Endothelial cell of umbilical vein (primary cell): ENCODE measurements around the gene ATP13A4. TPM values are rescaled to one million over a fixed set of nuclear protein-coding genes. Genes with fewer than 3 reads are reported as not detected.
"Not testable (repeated sequence)": the region's sequence is repeated elsewhere in the genome, so short reads cannot be mapped to it uniquely, and the experiment has no call there.

Source experiments
- BruUV-seq: library from RNA; stranded (reverse); fragments of 400-500 nt; replicated peaks from 2 replicates; lab custom pipeline; 2021; lab: Mats Ljungman, UMichigan
- CTCF ChIA-PET: fragments of 300-600, 350-600 bp; sonication (Branson Sonifier 250); formaldehyde crosslinking; loops from one replicate; lab custom pipeline; 2021; ENCODE audit warnings: antibody characterized with exemption, inconsistent platforms; lab: Charles Lee
- POLR2A ChIA-PET: fragments of 300-600, 350-600 bp; sonication (Branson Sonifier 250); formaldehyde crosslinking; loops from one replicate; lab custom pipeline; 2021; ENCODE audit warnings: antibody characterized with exemption, inconsistent platforms; lab: Charles Lee
- DNase-seq: peaks from one replicate; pipeline ENCODE4 v3.0.0-alpha.2; 2011; ENCODE audit warnings: low read depth, low spot score
- FAIRE-seq: peaks from 2 replicates; lab custom pipeline; 2011; peaks lifted over from hg19 to GRCh38; lab: Jason Lieb, UNC
- H2AFZ ChIP-seq: 2 replicates; pipeline ENCODE4 v1.6.0; 2012; ENCODE audit warnings: low read depth, low read length, control low read depth, inconsistent platforms
- H3K27ac ChIP-seq: 2 replicates; pipeline ENCODE4 v1.5.1; 2011; ENCODE audit warnings: low read depth, mild to moderate bottlenecking, control low read depth, low read length, moderate library complexity; ENCODE audit not compliant: insufficient read depth
- H3K27me3 ChIP-seq, 2 experiments: 2 replicates each; pipeline versions ENCODE4 v1.6.0 to v1.6.1; 2011; ENCODE audit warnings: low read length in 2 of 2, mixed read lengths in 1 of 2; ENCODE audit not compliant: control insufficient read depth in 2 of 2, insufficient read depth in 2 of 2
- H3K36me3 ChIP-seq, 2 experiments: 2 replicates in 1 of 2; 3 replicates in 1 of 2; pipeline ENCODE4 v1.5.1; 2011; ENCODE audit warnings: low read length in 2 of 2, mild to moderate bottlenecking in 1 of 2, moderate library complexity in 1 of 2; ENCODE audit not compliant: control insufficient read depth in 2 of 2, insufficient read depth in 2 of 2; ENCODE audit errors: extremely low read depth in 1 of 2
- H3K4me1 ChIP-seq: 3 replicates; pipeline ENCODE4 v1.5.1; 2011; ENCODE audit warnings: mild to moderate bottlenecking, low read length; ENCODE audit not compliant: control insufficient read depth, insufficient read depth; ENCODE audit errors: extremely low read depth
- H3K4me2 ChIP-seq: 2 replicates; pipeline ENCODE4 v1.6.1; 2011; ENCODE audit warnings: low read length, control low read depth, mixed read lengths; ENCODE audit not compliant: insufficient read depth
- H3K4me3 ChIP-seq, 3 experiments: fragments of 200-600 bp in 1 of 3; sonication (generic), shearing (Covaris generic) in 1 of 3; replicated peaks in 1 of 3; 2 replicates each; pipeline ENCODE4 v1.5.1; 2011 to 2016; ENCODE audit warnings: control low read depth in 3 of 3, low read length in 3 of 3, mild to moderate bottlenecking in 2 of 3, inconsistent platforms in 1 of 3, low read depth in 1 of 3, moderate library complexity in 1 of 3; ENCODE audit not compliant: insufficient read depth in 1 of 3
- H3K79me2 ChIP-seq: 2 replicates; pipeline ENCODE4 v1.6.0; 2012; ENCODE audit warnings: low read length, inconsistent platforms; ENCODE audit not compliant: control insufficient read depth, insufficient read depth
- H3K9ac ChIP-seq: replicated peaks from 2 replicates; pipeline ENCODE3; 2011; ENCODE audit warnings: low read length, control low read depth; ENCODE audit not compliant: insufficient read depth; ENCODE audit errors: extremely low read depth
- H3K9me1 ChIP-seq: replicated peaks from 3 replicates; pipeline ENCODE4 v1.6.0; 2011; ENCODE audit warnings: mild to moderate bottlenecking, low read length; ENCODE audit not compliant: control insufficient read depth, insufficient read depth; ENCODE audit errors: extremely low read depth
- H3K9me3 ChIP-seq: replicated peaks from 2 replicates; pipeline ENCODE4 v1.5.1; 2012; ENCODE audit warnings: low read length, inconsistent platforms; ENCODE audit not compliant: control insufficient read depth, insufficient read depth
- H4K20me1 ChIP-seq: replicated peaks from 2 replicates; pipeline ENCODE3; 2011; ENCODE audit warnings: mild to moderate bottlenecking, low read length; ENCODE audit not compliant: control insufficient read depth, insufficient read depth; ENCODE audit errors: extremely low read depth
- EZH2 ChIP-seq: IDR thresholded peaks from 2 replicates; pipeline ENCODE4 v1.6.1; 2012; ENCODE audit warnings: borderline replicate concordance, low read depth, mild to moderate bottlenecking, moderate library complexity, low read length, inconsistent platforms; ENCODE audit not compliant: severe bottlenecking
- FOS ChIP-seq: IDR thresholded peaks from 2 replicates; pipeline ENCODE4 v1.6.1; 2011; ENCODE audit warnings: mild to moderate bottlenecking, low read length, moderate library complexity, borderline replicate concordance; ENCODE audit not compliant: insufficient read depth
- GATA2 ChIP-seq: IDR thresholded peaks from 2 replicates; pipeline ENCODE4 v1.7.0; 2011; ENCODE audit warnings: low read depth, mild to moderate bottlenecking, moderate library complexity, mixed read lengths, low read length; ENCODE audit not compliant: insufficient read length, insufficient read depth
- MYC ChIP-seq: IDR thresholded peaks from one replicate; pipeline ENCODE4 v1.6.1; 2011; ENCODE audit warnings: mild to moderate bottlenecking, low read depth, low read length
- dilution Hi-C: fragments of 300-500 bp; cut with MboI; formaldehyde crosslinking; loops from one replicate; pipeline ENCODE4 v1.15.0; 2019; ENCODE audit warnings: low sequenced_read_pairs; ENCODE audit not compliant: extremely low pct_ligation_motif_present
- intact Hi-C: fragments of 100-400 bp; cut with micrococcal nuclease; formaldehyde crosslinking; loops from one replicate; pipeline ENCODE4 v1.10.0; 2022
- polyA plus RNA-seq, 4 experiments: library from polyadenylated mRNA; depleted of rRNA in 3 of 4; stranded (reverse) in 3 of 4; unstranded in 1 of 4; fragments of >200 nt; gene quantifications; 2 replicates each; pipeline versions ENCODE4 v1.2.1 to v1.2.3, GENCODE V29; 2011 to 2012; ENCODE audit warnings: missing spikeins in 1 of 4
- total RNA-seq: library from RNA; stranded (reverse); gene quantifications from 2 replicates; pipeline ENCODE4 v1.2.3, GENCODE V29; 2021
- TF ChIP-seq, protein P1 (sequence below): IDR thresholded peaks from 2 replicates; pipeline ENCODE4 v1.6.1; 2011; ENCODE audit not compliant: insufficient read depth, insufficient read length

The ATP13A4 gene
- total and polyA plus RNA-seq, 2 donors (not counting 3 experiments of a cell fraction or from before 2014, with no cell fraction given), result not detected

DNA sequence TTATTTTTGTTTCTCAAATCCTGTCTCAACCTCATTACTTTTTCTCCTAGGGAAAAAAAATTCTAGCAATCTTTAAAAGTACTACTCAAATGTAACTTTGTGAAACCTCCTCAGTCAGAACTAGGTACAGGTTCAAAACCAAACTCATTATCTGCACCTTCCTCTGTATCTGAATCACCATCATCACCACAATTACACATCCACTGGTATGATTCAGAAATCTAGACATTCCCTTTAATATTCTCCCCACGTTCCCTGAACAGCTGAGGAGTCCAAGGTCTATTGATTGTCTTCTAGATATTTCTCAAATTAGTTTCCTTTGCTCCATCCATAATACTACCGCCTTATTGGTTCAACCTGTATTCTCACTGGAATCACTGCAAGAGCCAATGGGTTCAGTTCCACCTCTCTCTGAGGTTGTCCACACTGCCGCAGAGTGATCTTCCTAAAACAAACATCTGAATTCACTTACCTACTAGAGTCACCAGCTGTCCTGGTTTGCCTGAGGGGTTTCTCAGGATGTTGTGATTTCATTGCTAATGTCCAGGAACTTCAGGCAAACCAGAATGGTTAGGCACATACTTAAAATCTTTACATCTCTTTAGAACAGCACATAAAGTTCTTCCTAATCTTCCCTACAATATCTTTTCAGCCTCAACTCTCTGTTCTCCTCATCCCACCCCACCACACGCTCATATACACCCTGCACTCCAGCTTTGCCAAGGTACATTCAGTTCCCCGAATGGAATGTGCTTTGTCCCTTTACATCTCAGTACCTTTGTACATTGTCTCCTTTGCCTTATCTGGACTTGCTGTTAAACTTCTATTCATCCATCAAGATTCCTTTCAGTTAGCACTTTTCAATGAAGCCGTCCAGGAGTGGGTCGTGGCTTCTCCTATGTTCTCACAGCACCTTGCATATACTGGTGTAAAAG is 24.2 kb downstream of the ATP13A4 start:
- Histone ChIP-seq H3K4me3 (no peak overlapping the region), H3K27me3 (no peaks in the 10 kb centered on the region), H3K79me2 (no peaks in the 10 kb centered on the region), H3K4me2 (no peak overlapping the region), H3K9me3 (no peaks in the 10 kb centered on the region), H4K20me1 (no peaks in the 10 kb centered on the region), H3K9ac (no peak overlapping the region), H3K4me1 (no peaks in the 10 kb centered on the region), H3K36me3 (no peaks in the 10 kb centered on the region), H3K27ac (no peak overlapping the region), H2AFZ (no peak overlapping the region), H3K9me1 (no peaks in the 10 kb centered on the region)
- dilution Hi-C loops, result no loop called here
- DNase-seq (no peak), FAIRE-seq (no peak)
- POLR2A ChIA-PET, result no interaction called here
- no TSS peak for BruUV-seq
- CTCF ChIA-PET, result no interaction called here
- TF ChIP-seq FOS (no peak), GATA2 (no peak), EZH2 (no peak), MYC (no peak)
- TF ChIP-seq, protein P1, sequence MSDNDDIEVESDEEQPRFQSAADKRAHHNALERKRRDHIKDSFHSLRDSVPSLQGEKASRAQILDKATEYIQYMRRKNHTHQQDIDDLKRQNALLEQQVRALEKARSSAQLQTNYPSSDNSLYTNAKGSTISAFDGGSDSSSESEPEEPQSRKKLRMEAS, result no peak
- intact Hi-C loops, result no loop called here

DNA sequence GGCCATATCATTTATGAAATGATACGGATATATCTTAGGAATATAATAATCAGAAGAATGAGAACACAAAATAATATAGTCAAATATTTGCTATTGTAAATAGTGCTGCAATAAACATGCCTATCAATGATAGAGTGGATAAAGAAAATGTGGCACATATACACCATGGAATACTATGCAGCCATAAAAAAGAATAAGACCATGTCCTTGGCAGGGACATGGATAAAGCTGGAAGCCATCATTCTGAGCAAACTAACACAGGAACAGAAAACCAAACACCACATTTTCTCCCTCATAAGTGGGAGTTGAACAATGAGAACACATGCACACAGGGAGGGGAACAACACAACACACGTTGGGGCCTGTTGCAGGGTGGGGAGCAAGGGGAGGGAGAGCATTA is 28.6 kb downstream of the ATP13A4 start:
- dilution Hi-C loops, DNase-seq, H2AFZ ChIP-seq, H3K4me3 ChIP-seq, H3K9ac ChIP-seq, CTCF ChIA-PET, H3K9me3 ChIP-seq, BruUV-seq, H3K79me2 ChIP-seq, H3K4me1 ChIP-seq, POLR2A ChIA-PET, H3K27ac ChIP-seq, H3K4me2 ChIP-seq, intact Hi-C loops, H3K9me1 ChIP-seq, FAIRE-seq, H3K36me3 ChIP-seq, H3K27me3 ChIP-seq, H4K20me1 ChIP-seq: not testable (repeated sequence)
